T-cell (primary cell): ENCODE data around the gene GLB1L3. TPM values are rescaled to one million over a fixed set of nuclear protein-coding genes. Genes with fewer than 3 reads are reported as not detected.

Experiments
- ATAC-seq, 4 experiments: fragments of 200-7000 bp in 3 of 4; fragments of 150-1000 bp in 1 of 4; cut with Tn5 transposase; replicated peaks in 1 of 4; 1 replicate in 3 of 4; 2 replicates in 1 of 4; pipeline ENCODE4 v1.10.0; 2021; ENCODE audit warnings: moderate library complexity in 3 of 4, mild to moderate bottlenecking in 2 of 4, moderate number of reproducible peaks in 1 of 4
- CTCF ChIA-PET, 2 donors: fragments of 300-600 bp; sonication (Branson Sonifier 250); formaldehyde crosslinking; loops; one replicate each; lab custom pipeline; 2022; ENCODE audit warnings: antibody characterized with exemption in 2 of 2; lab: Charles Lee
- POLR2A ChIA-PET, 2 donors: fragments of 300-600 bp; sonication (Branson Sonifier 250); formaldehyde crosslinking; loops; one replicate each; lab custom pipeline; 2022; ENCODE audit warnings: antibody characterized with exemption in 2 of 2; lab: Charles Lee
- DNase-seq, 35 experiments: peaks; one replicate each; pipeline versions ENCODE4 v3.0.0 to v3.0.0-alpha.2; 2013 to 2023
- H3K27ac ChIP-seq: one replicate; pipeline ENCODE4 v1.5.1; 2013; ENCODE audit warnings: low read length
- H3K27me3 ChIP-seq, 2 experiments: replicated peaks in 1 of 2; 1 replicate in 1 of 2; 2 replicates in 1 of 2; pipeline versions ENCODE4 v1.6.1 to v1.7.0; 2013; ENCODE audit warnings: low read length in 1 of 2, mixed read lengths in 1 of 2; ENCODE audit not compliant: control insufficient read depth in 2 of 2, insufficient read depth in 2 of 2; ENCODE audit errors: extremely low read depth in 1 of 2
- H3K36me3 ChIP-seq, 2 donors: 1 replicate in 1 of 2; 2 replicates in 1 of 2; pipeline versions ENCODE4 v1.6.1 to v1.7.0; 2013; ENCODE audit warnings: low read length in 1 of 2; ENCODE audit not compliant: control insufficient read depth in 2 of 2, insufficient read depth in 1 of 2; ENCODE audit errors: extremely low read depth in 1 of 2
- H3K4me1 ChIP-seq, 2 experiments: 1 replicate in 1 of 2; 2 replicates in 1 of 2; pipeline versions ENCODE4 v1.6.1 to v1.7.0; 2013; ENCODE audit warnings: low read length in 2 of 2, mixed read lengths in 1 of 2; ENCODE audit not compliant: insufficient read depth in 2 of 2, control insufficient read depth in 1 of 2; ENCODE audit errors: extremely low read depth in 1 of 2
- H3K4me3 ChIP-seq, 2 donors: 1 replicate in 1 of 2; 2 replicates in 1 of 2; pipeline versions ENCODE4 v1.5.1 to v1.7.0; 2013; ENCODE audit warnings: mild to moderate bottlenecking in 2 of 2, low read length in 1 of 2, moderate library complexity in 1 of 2; ENCODE audit not compliant: control insufficient read depth in 1 of 2; ENCODE audit errors: extremely low read depth in 1 of 2
- H3K9me3 ChIP-seq: 2 replicates; pipeline ENCODE4 v1.7.0; 2013
- H3K27ac Mint-ChIP-seq, 2 donors: one replicate each; pipeline ENCODE4 v1.8.0; 2020 to 2021; ENCODE audit warnings: mild to moderate bottlenecking in 2 of 2, mixed read lengths in 2 of 2
- H3K27me3 Mint-ChIP-seq, 2 donors: one replicate each; pipeline ENCODE4 v1.8.0; 2021 to 2022; ENCODE audit warnings: mixed read lengths in 2 of 2
- H3K36me3 Mint-ChIP-seq: one replicate; pipeline ENCODE4 v1.8.0; 2021; ENCODE audit warnings: mixed read lengths
- H3K4me1 Mint-ChIP-seq, 3 donors: one replicate each; pipeline ENCODE4 v1.8.0; 2020 to 2022; ENCODE audit warnings: mixed read lengths in 3 of 3, mild to moderate bottlenecking in 1 of 3
- H3K4me3 Mint-ChIP-seq, 3 donors: one replicate each; pipeline ENCODE4 v1.8.0; 2020 to 2022; ENCODE audit warnings: mild to moderate bottlenecking in 3 of 3, mixed read lengths in 3 of 3, moderate library complexity in 3 of 3
- H3K9me3 Mint-ChIP-seq, 3 donors: one replicate each; pipeline ENCODE4 v1.8.0; 2020 to 2022; ENCODE audit warnings: mixed read lengths in 3 of 3
- WGBS: methylation state at CpG from one replicate; pipeline ENCODE4 v1.1.5; 2013; ENCODE audit warnings: missing lambda C conversion rate; ENCODE audit not compliant: insufficient coverage; 5-methylcytosine and 5-hydroxymethylcytosine counted together
- total RNA-seq, 35 experiments: library from RNA in 6 of 35; stranded (reverse) in 6 of 35; fragments of 120-200 nt in 1 of 35; gene quantifications; one replicate each; pipeline versions ENCODE4 v1.2.1 to v1.2.4 and lab custom pipeline; 2013 to 2026

The GLB1L3 gene
- total RNA-seq, 5 donors from 2014 or later (not counting 1 experiment from before 2014, with no cell fraction given): 1.3 to 2.8 (median 1.9) TPM

DNA sequence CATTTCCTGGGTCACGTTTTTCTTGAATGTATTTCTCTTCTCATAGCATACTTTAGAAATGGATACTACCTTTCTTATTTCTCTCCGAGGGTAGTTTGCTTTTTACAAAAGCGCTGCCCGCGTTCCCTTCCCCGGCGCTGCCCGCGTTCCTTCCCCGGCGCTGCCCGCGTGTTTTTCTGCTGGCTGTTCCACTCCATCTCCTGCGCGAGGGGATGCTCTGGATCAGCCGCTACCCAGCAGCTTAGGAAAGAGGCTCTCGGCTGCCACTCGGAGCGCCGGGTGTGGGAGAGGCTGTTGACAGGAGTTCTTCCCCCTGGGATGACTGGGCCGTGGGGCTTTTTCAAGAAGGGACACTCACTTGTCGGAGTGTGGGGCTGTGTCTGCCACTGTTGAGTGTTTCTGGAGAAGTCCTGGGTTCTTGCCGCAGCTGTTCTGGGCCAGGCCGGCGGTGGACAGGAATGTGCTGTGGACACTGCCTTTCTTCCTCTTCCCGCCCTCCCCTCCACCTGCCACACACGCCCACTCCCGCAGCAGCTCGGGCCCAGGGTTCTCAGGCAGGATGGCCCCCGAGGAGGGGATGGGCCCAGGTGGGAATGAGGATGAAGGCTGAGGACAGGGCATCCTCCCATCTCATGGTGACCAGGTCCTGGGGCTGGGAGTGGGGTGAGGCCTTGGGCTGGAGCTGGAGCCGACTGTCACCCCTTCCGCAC is 86.2 kb downstream of the GLB1L3 start:
- Mint-ChIP-seq H3K9me3 (no peaks in the 10 kb centered on the region), H3K4me3 (peak overlapping the region in 1 of 3 donors; percentile 64), H3K36me3 (no peaks in the 10 kb centered on the region), H3K4me1 (peaks cover 14 to 21% (median 19%) of the 10 kb centered on the region in 3 donors), H3K27me3 (peaks cover 5 to 12% of the 10 kb centered on the region in 2 donors), H3K27ac (no peak overlapping the region)
- CTCF ChIA-PET: no interaction called here
- WGBS: 97% methylated on average over 6 of the region's 32 CpGs
- Histone ChIP-seq H3K27me3 (peaks cover 0 to 30% of the 10 kb centered on the region in 2 experiments), H3K4me1 (peaks cover 0 to 10% of the 10 kb centered on the region in 2 experiments), H3K36me3 (no peaks in the 10 kb centered on the region), H3K27ac (no peak overlapping the region), H3K9me3 (no peaks in the 10 kb centered on the region), H3K4me3 (no peak overlapping the region)
- peak in 1 of 35 experiments; percentile 2 for DNase-seq
- POLR2A ChIA-PET: no interaction called here
- ATAC-seq: no peak

DNA sequence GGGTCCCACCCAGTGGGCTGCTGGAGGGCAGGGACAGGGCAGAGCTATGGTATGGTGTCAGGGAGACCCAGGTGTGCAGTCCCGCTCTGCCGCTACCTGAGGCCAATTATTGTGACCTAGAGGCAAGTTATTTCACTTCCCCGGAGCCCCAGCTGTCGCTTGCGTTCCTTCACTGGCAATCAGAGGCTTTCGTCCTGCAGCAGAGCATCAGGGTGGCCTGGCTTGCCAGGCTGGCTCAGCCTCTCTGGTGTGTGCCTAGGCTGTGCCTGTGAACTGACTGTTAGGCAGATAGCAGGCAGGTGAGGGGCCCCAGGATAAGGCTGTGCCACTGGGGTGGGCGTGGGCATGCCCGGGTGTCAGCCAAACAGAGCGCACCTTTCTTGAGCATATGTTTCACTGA is 87.0 kb downstream of the GLB1L3 start:
- Histone ChIP-seq H3K4me3 (no peak overlapping the region), H3K27ac (no peak overlapping the region), H3K36me3 (no peaks in the 10 kb centered on the region), H3K4me1 (peaks cover 0 to 10% of the 10 kb centered on the region in 2 experiments), H3K9me3 (no peaks in the 10 kb centered on the region), H3K27me3 (peaks cover 0 to 30% of the 10 kb centered on the region in 2 experiments)
- H3K27me3 Mint-ChIP-seq: peaks cover 5 to 12% of the 10 kb centered on the region in 2 donors
- POLR2A ChIA-PET: no interaction called here
- DNase-seq (no peak), ATAC-seq (no peak)
- no peak overlapping the region for H3K27ac Mint-ChIP-seq
- H3K4me3 Mint-ChIP-seq: no peak overlapping the region
- peaks cover 14 to 21% (median 19%) of the 10 kb centered on the region in 3 donors for H3K4me1 Mint-ChIP-seq
- WGBS: 100% methylated on average over 6 of the region's 9 CpGs
- no peaks in the 10 kb centered on the region for H3K9me3 Mint-ChIP-seq
- CTCF ChIA-PET: no interaction called here
- H3K36me3 Mint-ChIP-seq: no peaks in the 10 kb centered on the region

DNA sequence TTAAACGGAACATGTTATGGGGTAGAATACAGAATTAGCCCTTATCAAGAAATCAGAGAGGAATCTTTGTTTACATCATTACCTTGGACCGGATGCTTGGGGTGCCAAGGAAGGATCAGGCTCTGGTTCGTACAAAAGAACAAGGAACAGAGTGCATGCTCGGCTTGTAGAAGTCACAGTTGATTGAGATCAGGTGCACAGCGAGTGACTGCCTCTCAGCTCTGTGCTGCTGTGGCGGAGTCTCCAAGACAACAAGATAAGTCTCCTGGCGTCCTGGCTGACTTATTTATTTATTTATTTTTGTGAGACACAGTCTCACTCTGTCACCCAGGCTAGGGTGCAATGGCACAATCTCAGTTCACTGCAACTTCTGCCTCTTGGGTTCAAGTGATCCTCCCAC is 87.4 kb downstream of the GLB1L3 start:
- H3K4me1 ChIP-seq: peaks cover 0 to 10% of the 10 kb centered on the region in 2 experiments
- Mint-ChIP-seq H3K27ac (no peak overlapping the region), H3K9me3 (no peaks in the 10 kb centered on the region), H3K4me3 (no peak overlapping the region), H3K27me3 (peaks cover 5 to 12% of the 10 kb centered on the region in 2 donors), H3K4me1 (peaks cover 14 to 21% (median 19%) of the 10 kb centered on the region in 3 donors), H3K36me3 (no peaks in the 10 kb centered on the region)
- no peak for ATAC-seq
- H3K9me3 ChIP-seq: no peaks in the 10 kb centered on the region
- H3K36me3 ChIP-seq: no peaks in the 10 kb centered on the region
- peak in 1 of 35 experiments; percentile 1 for DNase-seq
- H3K4me3 ChIP-seq: no peak overlapping the region
- ChIA-PET CTCF (no interaction called here), POLR2A (no interaction called here)
- no peak overlapping the region for H3K27ac ChIP-seq
- peaks cover 0 to 30% of the 10 kb centered on the region in 2 experiments for H3K27me3 ChIP-seq
- 94% methylated on average over 6 of the region's 7 CpGs for WGBS

DNA sequence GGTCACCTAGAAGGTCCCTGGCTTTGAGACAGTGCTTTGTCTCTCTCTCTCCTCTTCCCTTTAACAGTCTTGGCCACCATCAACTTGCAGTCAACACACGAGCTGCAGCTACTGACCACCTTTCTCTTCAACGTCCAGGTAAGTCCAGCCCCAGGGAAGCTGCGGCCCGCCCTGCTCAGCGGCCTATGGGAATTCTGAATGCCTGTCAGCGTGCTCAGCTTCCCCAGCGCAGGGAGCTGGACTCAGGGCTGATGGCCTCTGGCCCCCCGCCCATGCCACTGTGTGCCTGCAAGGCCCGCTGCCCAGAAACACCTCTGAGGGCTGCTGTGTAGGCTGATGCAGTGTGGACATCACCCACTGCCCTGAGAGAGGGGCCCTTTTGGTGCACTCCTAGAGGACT is 88.1 kb downstream of the GLB1L3 start:
- POLR2A ChIA-PET: no interaction called here
- ATAC-seq (no peak), DNase-seq (no peak)
- Histone ChIP-seq H3K4me3 (no peak overlapping the region), H3K9me3 (no peaks in the 10 kb centered on the region), H3K4me1 (peaks cover 0 to 10% of the 10 kb centered on the region in 2 experiments), H3K27ac (no peak overlapping the region), H3K27me3 (peaks cover 0 to 30% of the 10 kb centered on the region in 2 experiments), H3K36me3 (no peaks in the 10 kb centered on the region)
- 84% methylated on average over 9 of the region's 9 CpGs for whole genome bisulfite sequencing
- no peak overlapping the region for H3K27ac Mint-ChIP-seq
- no peaks in the 10 kb centered on the region for H3K9me3 Mint-ChIP-seq
- H3K4me3 Mint-ChIP-seq: no peak overlapping the region
- CTCF ChIA-PET: no interaction called here
- peaks cover 5 to 12% of the 10 kb centered on the region in 2 donors for H3K27me3 Mint-ChIP-seq
- no peaks in the 10 kb centered on the region for H3K36me3 Mint-ChIP-seq
- peaks cover 14 to 21% (median 19%) of the 10 kb centered on the region in 3 donors for H3K4me1 Mint-ChIP-seq

DNA sequence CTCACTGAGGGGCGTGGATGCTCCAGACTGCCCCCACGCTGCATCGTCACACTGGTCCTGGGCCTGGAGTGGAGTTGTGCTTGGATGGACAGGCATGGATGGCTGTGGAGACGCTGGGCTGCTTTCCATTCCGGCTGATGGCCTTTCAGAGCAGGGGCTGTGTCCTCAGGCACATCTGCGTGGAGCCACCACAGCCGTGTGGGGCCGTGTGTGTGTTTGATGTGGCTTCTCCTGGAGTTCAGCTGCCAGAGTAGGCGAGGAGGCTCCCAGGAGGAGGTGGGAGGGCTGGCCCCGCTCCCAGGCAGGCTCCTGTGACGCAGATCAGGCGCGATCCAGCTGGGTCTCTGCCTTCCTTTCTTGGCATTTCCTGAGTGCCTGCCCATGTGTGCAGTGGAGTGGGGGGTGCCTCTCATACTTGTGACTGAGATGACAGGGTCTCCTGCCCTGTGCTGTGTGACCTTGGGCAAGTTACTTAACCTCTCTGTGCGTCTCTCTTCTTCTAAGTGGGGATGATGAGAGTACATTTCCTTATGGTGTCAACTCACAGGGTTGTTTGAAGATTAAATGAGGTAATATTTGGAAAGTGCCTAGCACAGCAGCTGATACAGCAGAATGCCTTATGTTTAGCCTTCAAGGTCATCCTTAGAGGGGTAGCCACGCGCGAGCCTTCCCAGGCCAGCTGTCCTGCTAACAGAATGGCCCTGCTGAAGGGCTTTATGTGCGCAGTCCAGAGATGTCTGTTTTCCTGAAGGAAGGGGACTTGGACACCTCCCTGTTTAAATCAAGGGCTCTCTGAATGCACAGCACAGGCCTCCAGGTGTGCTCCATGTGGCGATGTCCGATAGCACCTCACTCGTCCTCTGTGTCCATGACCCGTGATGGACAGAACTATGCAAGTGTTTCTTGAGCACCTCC is 89.1 kb downstream of the GLB1L3 start:
- Mint-ChIP-seq H3K4me3 (no peak overlapping the region), H3K36me3 (no peaks in the 10 kb centered on the region), H3K27ac (no peak overlapping the region), H3K4me1 (peaks cover 10 to 13% (median 12%) of the 10 kb centered on the region in 3 donors), H3K27me3 (peaks cover 5% of the 10 kb centered on the region in 2 donors), H3K9me3 (no peaks in the 10 kb centered on the region)
- ATAC-seq (no peak), DNase-seq (no peak)
- Histone ChIP-seq H3K27ac (no peak overlapping the region), H3K4me3 (no peak overlapping the region), H3K4me1 (peaks cover 0 to 3% of the 10 kb centered on the region in 2 experiments), H3K9me3 (no peaks in the 10 kb centered on the region), H3K36me3 (no peaks in the 10 kb centered on the region), H3K27me3 (peaks cover 0 to 21% of the 10 kb centered on the region in 2 experiments)
- ChIA-PET CTCF (no interaction called here), POLR2A (no interaction called here)
- 64% methylated on average over 16 of the region's 22 CpGs for WGBS

DNA sequence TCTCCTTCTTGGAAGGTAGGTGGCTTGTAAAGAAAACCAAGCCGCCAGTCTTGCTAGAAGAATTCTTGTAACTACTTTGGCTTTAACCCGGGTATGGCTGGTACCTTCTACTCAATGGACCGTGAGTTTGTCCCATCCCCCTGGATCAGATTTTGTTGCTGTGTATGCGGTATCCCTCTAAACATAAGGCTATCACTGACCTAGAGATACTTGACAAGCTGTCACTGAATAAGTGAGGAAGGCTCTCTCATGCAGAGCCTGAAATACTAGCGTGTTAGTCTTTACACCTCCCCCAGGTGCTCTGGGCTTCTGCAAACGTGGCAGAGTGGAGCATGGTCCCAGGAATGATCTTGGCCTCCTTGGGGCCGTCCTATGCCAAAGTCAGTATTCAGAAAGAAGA is 90.1 kb downstream of the GLB1L3 start:
- H3K9me3 ChIP-seq: no peaks in the 10 kb centered on the region
- no peaks in the 10 kb centered on the region for H3K9me3 Mint-ChIP-seq
- DNase-seq (no peak), ATAC-seq (no peak)
- H3K27ac Mint-ChIP-seq: no peak overlapping the region
- H3K36me3 ChIP-seq: no peaks in the 10 kb centered on the region
- H3K4me3 Mint-ChIP-seq: no peak overlapping the region
- WGBS: 67% methylated on average over 1 of the region's 7 CpGs
- peaks cover 3 to 5% of the 10 kb centered on the region in 2 donors for H3K27me3 Mint-ChIP-seq
- H3K4me3 ChIP-seq: no peak overlapping the region
- no peak overlapping the region for H3K27ac ChIP-seq
- ChIA-PET CTCF (no interaction called here), POLR2A (no interaction called here)
- peaks cover 7 to 10% (median 9%) of the 10 kb centered on the region in 3 donors for H3K4me1 Mint-ChIP-seq
- H3K36me3 Mint-ChIP-seq: no peaks in the 10 kb centered on the region
- peaks cover 0 to 16% of the 10 kb centered on the region in 2 experiments for H3K27me3 ChIP-seq
- no peaks in the 10 kb centered on the region for H3K4me1 ChIP-seq
